ENCODE measurements around the gene CMPK2.
A peak's percentile ranks its signal among the peaks of the same experiment; 100 is the strongest.

Gene CMPK2

DNA sequence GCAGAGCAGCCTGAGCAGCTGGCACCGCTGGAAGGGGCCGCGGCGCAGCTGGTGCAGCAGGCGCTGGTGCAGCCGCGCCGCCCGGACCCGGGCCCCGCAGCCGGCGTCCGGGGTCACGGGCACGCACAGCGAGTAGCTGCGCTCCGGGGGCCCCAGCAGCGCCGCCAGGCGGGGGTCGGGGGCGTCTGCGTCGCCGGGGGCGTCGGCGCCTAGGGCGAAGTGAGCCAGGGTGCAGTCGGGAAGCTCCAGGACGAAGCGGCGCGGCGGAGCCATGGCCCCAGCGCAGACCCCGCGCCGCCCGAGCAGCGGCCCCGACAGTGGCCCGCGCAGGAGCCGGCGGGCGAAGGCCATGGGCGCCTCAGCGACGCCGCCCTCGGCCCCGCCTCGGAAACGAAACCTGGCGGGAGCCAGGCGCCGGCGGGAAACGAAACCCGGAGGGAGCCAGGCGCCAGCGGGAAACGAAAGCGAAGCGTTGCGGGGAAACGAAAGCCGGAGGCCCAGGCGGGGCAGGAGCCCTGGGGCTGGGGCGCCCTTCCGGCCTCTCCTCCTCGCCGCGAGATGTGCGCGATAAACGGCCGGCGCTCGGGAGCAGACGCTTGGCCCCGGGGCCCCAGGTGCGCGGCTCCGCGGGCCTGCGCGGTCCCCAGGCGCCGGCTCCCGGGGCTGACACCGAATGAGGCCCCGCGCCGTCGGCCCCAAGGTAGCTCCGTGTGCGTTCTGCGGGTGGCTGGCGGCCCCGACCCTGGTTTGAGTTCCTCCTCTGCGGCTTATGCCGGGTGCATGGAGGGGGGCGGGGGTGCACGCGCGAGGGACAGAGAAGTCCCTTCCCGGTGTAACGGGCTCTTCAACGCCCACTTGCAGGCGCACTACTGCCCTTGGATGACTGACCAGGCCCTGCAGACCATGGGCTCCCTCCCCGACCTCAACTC, at the start of gene CMPK2:
Gene CMPK2, minus strand, starts transcription at position 562 of the 929 bp plus-strand sequence. Its CDS starts 211 bp downstream, at position 351.
- CTCF ChIA-PET, result interaction anchor here (0.9 to 2.8 kb wide), 7 partner anchors 11 to 179 kb away, joined by 3 to 12 read pairs (median 3); partner anchors contain the start of gene RSAD2

DNA sequence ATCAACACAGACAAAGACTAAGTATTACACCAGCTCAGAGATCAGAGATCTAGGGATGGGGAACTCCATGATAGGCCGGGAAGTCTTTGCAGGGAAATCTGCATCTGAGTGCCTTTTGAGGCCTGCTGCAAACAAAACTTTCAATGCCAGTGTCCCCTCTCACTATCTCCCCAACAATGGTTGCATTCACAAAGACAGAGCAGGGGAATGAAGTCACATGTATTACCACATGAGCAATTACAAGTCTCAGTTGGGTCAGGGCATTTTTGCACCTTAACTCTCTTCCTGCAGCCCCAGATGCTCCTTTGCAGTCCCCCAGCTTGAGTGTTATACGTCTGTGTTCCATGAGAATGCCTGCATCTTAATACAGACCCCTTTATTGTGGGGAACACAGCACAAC, 49.7 kb upstream of the CMPK2 start:
- ChIA-PET CTCF (interaction anchor here (1.1 to 12.9 kb wide), 15 partner anchors 9 to 138 kb away, joined by 3 to 123 read pairs (median 6); partner anchors contain the start of gene RSAD2), POLR2A (no interaction called here)
- TF ChIP-seq CTCF (IDR thresholded peaks at IDR 0.05; ENCODE audit: control extremely low read depth, extremely low read depth, low read depth, missing control alignments), result no peak
- DNase-seq (ENCODE audit: extremely low spot score), result no peak

More for the DNA sequence above, at the start of gene CMPK2:
- TF ChIP-seq CTCF (IDR thresholded peaks at IDR 0.05; ENCODE audit: control extremely low read depth, extremely low read depth, low read depth, missing control alignments), result no peak
- POLR2A ChIA-PET, result no interaction called here
- DNase-seq (ENCODE audit: extremely low spot score), result peak; percentile 87

- CTCF ChIA-PET, result interaction anchor here (1.1 to 12.9 kb wide), 5 partner anchors 9 to 129 kb away, joined by 3 to 123 read pairs (median 4); no protein-coding TSS in a partner anchor
- POLR2A ChIA-PET, result no interaction called here
- no peak for TF ChIP-seq CTCF (IDR thresholded peaks at IDR 0.05; ENCODE audit: control extremely low read depth, extremely low read depth, low read depth, missing control alignments)
- DNase-seq (ENCODE audit: extremely low spot score), result no peak
These were observed 49.1 kb upstream of the CMPK2 start for GRCh38 chr2:6914828-6915227.

GRCh38 chr2:6913415-6914157, 47.9 kb upstream of the CMPK2 start:
- DNase-seq (ENCODE audit: extremely low spot score), result no peak
- CTCF ChIA-PET, result interaction anchor here (1.0 to 12.9 kb wide), 4 partner anchors 11 to 131 kb away, joined by 3 to 123 read pairs (median 9); no protein-coding TSS in a partner anchor
- no peak for TF ChIP-seq CTCF (IDR thresholded peaks at IDR 0.05; ENCODE audit: control extremely low read depth, extremely low read depth, low read depth, missing control alignments)
- POLR2A ChIA-PET, result no interaction called here

DNA sequence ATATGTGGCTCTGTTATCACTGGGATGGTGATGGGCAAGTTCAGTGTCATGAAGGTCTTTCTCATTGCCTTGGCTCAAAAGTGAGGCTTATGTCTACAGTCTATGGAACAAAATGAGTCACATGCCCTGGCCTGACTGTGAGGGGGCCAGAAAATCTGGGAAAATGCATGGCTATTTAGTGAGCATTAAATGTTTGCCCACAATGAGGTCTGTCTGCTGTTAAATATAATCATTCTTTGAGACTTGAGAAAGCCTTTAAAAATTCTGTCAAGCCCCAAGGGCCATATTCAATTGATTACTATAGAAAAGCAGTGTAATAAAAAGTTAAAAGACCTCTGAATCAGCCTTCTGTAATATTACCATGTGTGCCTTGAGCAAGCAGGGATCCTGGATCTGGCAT, 46.0 kb upstream of the CMPK2 start:
- no peak for DNase-seq (ENCODE audit: extremely low spot score)
- no peak for TF ChIP-seq CTCF (IDR thresholded peaks at IDR 0.05; ENCODE audit: control extremely low read depth, extremely low read depth, low read depth, missing control alignments)
- CTCF ChIA-PET, result interaction anchor here (1.1 to 12.9 kb wide), 7 partner anchors 17 to 132 kb away, joined by 3 to 123 read pairs (median 4); no protein-coding TSS in a partner anchor
- POLR2A ChIA-PET, result no interaction called here
